D721Med (cell line): ENCODE data around the gene TTLL6.

ENCODE experiments used
- DNase-seq: peaks from one replicate; pipeline ENCODE4 v3.0.0; 2011; ENCODE audit warnings: low spot score; ENCODE audit not compliant: insufficient read length
- FAIRE-seq: peaks from 2 replicates; lab custom pipeline; 2011; peaks lifted over from hg19 to GRCh38; lab: Jason Lieb, UNC
- CTCF ChIP-seq: IDR thresholded peaks from 2 replicates; pipeline ENCODE4 v1.5.1; 2012; ENCODE audit warnings: mild to moderate bottlenecking, control low read depth; ENCODE audit not compliant: insufficient read depth; ENCODE audit errors: missing control alignments

TTLL6 gene

GRCh38 chr17:48776602-48777001 is 40.4 kb downstream of the TTLL6 start:
- FAIRE-seq (no peak), DNase-seq (no peak)
- TF ChIP-seq CTCF, result no peak

- FAIRE-seq, result no peak
- no peak for DNase-seq
- no peak for TF ChIP-seq CTCF
Measured at GRCh38 chr17:48773245-48773644, 43.8 kb downstream of the TTLL6 start.

GRCh38 chr17:48770954-48771353 is 46.1 kb downstream of the TTLL6 start:
- FAIRE-seq (no peak), DNase-seq (no peak)
- no peak for TF ChIP-seq CTCF

GRCh38 chr17:48769009-48769675 is 47.9 kb downstream of the TTLL6 start:
- FAIRE-seq (no peak), DNase-seq (no peak)
- no peak for TF ChIP-seq CTCF

GRCh38 chr17:48767263-48767774 is 49.7 kb downstream of the TTLL6 start:
- DNase-seq, result no peak
- no peak for FAIRE-seq
- no peak for TF ChIP-seq CTCF

- DNase-seq (no peak), FAIRE-seq (no peak)
- TF ChIP-seq CTCF, result no peak
Measured at GRCh38 chr17:48761114-48761513, 55.9 kb downstream of the TTLL6 start.

- no peak for TF ChIP-seq CTCF
- FAIRE-seq, result no peak
- DNase-seq, result no peak
Measured at GRCh38 chr17:48760411-48760810, 56.6 kb downstream of the TTLL6 start.
